ENCODE data around the gene LAMP1. TPM values are rescaled to one million over a fixed set of nuclear protein-coding genes. Genes with fewer than 3 reads are reported as not detected.
"Not testable (repeated sequence)": the region's sequence is repeated elsewhere in the genome, so short reads cannot be mapped to it uniquely, and the experiment has no call there.

Gene LAMP1
- total RNA-seq, 1 donor from 2014 or later = 210 TPM

DNA sequence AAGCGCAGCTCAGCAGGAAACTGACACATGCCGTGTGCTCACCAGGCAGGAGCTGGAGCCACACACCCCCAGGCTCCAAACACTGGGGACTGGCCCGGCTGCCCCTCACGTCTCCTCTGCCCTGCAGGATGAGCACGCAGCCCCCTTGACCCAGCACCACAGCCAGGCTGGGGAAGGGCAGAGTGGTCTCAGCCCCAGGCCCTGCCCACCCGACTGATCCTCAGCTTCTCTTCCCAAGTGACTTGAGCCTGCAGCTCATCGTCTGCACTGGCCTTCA is 46.6 kb downstream of the LAMP1 start:
- Mint-ChIP-seq H3K9me3 (ENCODE audit: unreplicated experiment) (peaks cover 7% of the 10 kb centered on the region), H3K4me1 (ENCODE audit: unreplicated experiment) (no peaks in the 10 kb centered on the region), H3K4me3 (ENCODE audit: unreplicated experiment) (no peak overlapping the region), H3K27me3 (ENCODE audit: unreplicated experiment) (peaks cover 17% of the 10 kb centered on the region), H3K27ac (ENCODE audit: unreplicated experiment) (no peak overlapping the region), H3K36me3 (ENCODE audit: low read depth, unreplicated experiment) (peaks cover 11% of the 10 kb centered on the region)
- DNase-seq (ENCODE audit: low spot score) = no peak
- TF ChIP-seq CTCF (IDR thresholded peaks at IDR 0.05; ENCODE audit: unreplicated experiment) = no peak

GRCh38 chr13:113345486-113345885 is 48.4 kb downstream of the LAMP1 start:
- no peak for TF ChIP-seq CTCF (IDR thresholded peaks at IDR 0.05; ENCODE audit: unreplicated experiment)
- peaks cover 18% of the 10 kb centered on the region for H3K27me3 Mint-ChIP-seq (ENCODE audit: unreplicated experiment)
- peak overlapping the region; percentile 54 for H3K4me3 Mint-ChIP-seq (ENCODE audit: unreplicated experiment)
- H3K27ac Mint-ChIP-seq (ENCODE audit: unreplicated experiment) = peak overlapping the region; percentile 92
- no peaks in the 10 kb centered on the region for H3K4me1 Mint-ChIP-seq (ENCODE audit: unreplicated experiment)
- peaks cover 11% of the 10 kb centered on the region for H3K36me3 Mint-ChIP-seq (ENCODE audit: low read depth, unreplicated experiment)
- no peak for DNase-seq (ENCODE audit: low spot score)
- peaks cover 7% of the 10 kb centered on the region for H3K9me3 Mint-ChIP-seq (ENCODE audit: unreplicated experiment)

DNA sequence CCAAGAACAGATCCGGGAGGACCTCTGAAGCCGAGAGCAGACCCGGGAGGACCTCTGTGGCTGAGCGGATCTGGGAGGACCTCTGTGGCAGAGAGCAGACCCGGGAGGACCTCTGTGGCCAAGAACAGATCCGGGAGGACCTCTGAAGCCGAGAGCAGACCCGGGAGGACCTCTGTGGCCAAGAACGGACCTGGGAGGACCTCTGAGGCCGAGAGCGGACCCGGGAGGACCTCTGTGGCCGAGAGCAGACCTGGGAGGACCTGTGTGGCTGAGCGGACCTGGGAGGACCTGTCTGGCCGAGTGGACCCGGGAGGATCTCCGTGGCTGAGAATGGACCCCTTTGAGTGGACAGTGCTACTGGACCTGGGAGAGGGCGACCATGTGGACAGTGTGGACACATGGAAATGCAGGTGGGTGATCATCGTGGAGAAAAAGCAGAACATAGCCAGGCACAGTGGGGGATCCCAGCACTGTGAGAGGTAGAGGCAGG is 50.7 kb downstream of the LAMP1 start:
- Mint-ChIP-seq H3K27me3 (ENCODE audit: unreplicated experiment) (peaks cover 18% of the 10 kb centered on the region), H3K36me3 (ENCODE audit: low read depth, unreplicated experiment) (peaks cover 15% of the 10 kb centered on the region)
- not testable (repeated sequence) for DNase-seq (ENCODE audit: low spot score); H3K4me1 Mint-ChIP-seq (ENCODE audit: unreplicated experiment); H3K9me3 Mint-ChIP-seq (ENCODE audit: unreplicated experiment); H3K4me3 Mint-ChIP-seq (ENCODE audit: unreplicated experiment); H3K27ac Mint-ChIP-seq (ENCODE audit: unreplicated experiment)

DNA sequence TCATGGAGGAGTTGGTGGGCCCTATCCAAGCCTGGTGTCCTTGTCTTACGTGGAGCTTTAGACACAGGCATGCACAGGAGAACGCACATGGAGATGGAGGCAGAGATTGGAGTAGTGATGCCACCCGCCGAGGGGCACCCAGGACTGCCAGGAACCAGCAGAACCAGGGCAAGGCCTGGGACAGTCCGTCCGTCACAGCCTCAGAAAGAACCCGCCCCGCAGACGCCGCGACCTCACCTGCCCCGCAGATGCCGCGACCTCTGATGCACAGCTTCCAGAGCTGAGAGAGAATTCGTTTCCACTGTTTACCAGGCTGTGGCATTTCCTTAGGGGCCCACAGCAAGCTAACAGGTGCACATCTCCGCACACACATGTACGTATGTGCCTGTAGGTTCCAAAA is 51.6 kb downstream of the LAMP1 start:
- no peak for TF ChIP-seq CTCF (IDR thresholded peaks at IDR 0.05; ENCODE audit: unreplicated experiment)
- H3K27ac Mint-ChIP-seq (ENCODE audit: unreplicated experiment) = no peak overlapping the region
- no peaks in the 10 kb centered on the region for H3K4me1 Mint-ChIP-seq (ENCODE audit: unreplicated experiment)

GRCh38 chr13:113349050-113349449 is 52.0 kb downstream of the LAMP1 start:
- peaks cover 15% of the 10 kb centered on the region for H3K36me3 Mint-ChIP-seq (ENCODE audit: low read depth, unreplicated experiment)
- no peaks in the 10 kb centered on the region for H3K4me1 Mint-ChIP-seq (ENCODE audit: unreplicated experiment)
- H3K4me3 Mint-ChIP-seq (ENCODE audit: unreplicated experiment) = no peak overlapping the region

More for the DNA sequence above, 51.6 kb downstream of the LAMP1 start:
- Mint-ChIP-seq H3K36me3 (ENCODE audit: low read depth, unreplicated experiment) (peaks cover 15% of the 10 kb centered on the region), H3K9me3 (ENCODE audit: unreplicated experiment) (peaks cover 7% of the 10 kb centered on the region), H3K4me3 (ENCODE audit: unreplicated experiment) (no peak overlapping the region), H3K27me3 (ENCODE audit: unreplicated experiment) (peaks cover 18% of the 10 kb centered on the region)
- DNase-seq (ENCODE audit: low spot score) = no peak

More at GRCh38 chr13:113349050-113349449, 52.0 kb downstream of the LAMP1 start:
- Mint-ChIP-seq H3K27ac (ENCODE audit: unreplicated experiment) (no peak overlapping the region), H3K9me3 (ENCODE audit: unreplicated experiment) (peaks cover 7% of the 10 kb centered on the region), H3K27me3 (ENCODE audit: unreplicated experiment) (peaks cover 16% of the 10 kb centered on the region)
- no peak for DNase-seq (ENCODE audit: low spot score)
- no peak for TF ChIP-seq CTCF (IDR thresholded peaks at IDR 0.05; ENCODE audit: unreplicated experiment)

Measured in endothelial cell (in vitro differentiated cells).